Mononuclear cell (primary cell): ENCODE results near the gene LKAAEAR1. TPM values are rescaled to one million over a fixed set of nuclear protein-coding genes. Genes with fewer than 3 reads are reported as not detected.
A peak's percentile ranks its signal among the peaks of the same experiment; 100 is the strongest.
"Not testable (repeated sequence)": the region's sequence is repeated elsewhere in the genome, so short reads cannot be mapped to it uniquely, and the experiment has no call there.

Experiments used
- H3K27me3 ChIP-seq: 2 replicates; pipeline ENCODE4 v1.6.0; 2011; ENCODE audit warnings: low read length, control low read depth; ENCODE audit not compliant: insufficient read depth
- H3K4me1 ChIP-seq: 2 replicates; pipeline ENCODE4 v1.5.1; 2011; ENCODE audit warnings: mild to moderate bottlenecking, low read length, control low read depth; ENCODE audit not compliant: insufficient read depth
- H3K4me3 ChIP-seq: 2 replicates; pipeline ENCODE4 v1.5.1; 2011; ENCODE audit warnings: mild to moderate bottlenecking, low read length, moderate library complexity
- H3K9me3 ChIP-seq: 2 replicates; pipeline ENCODE4 v1.5.1; 2011; ENCODE audit warnings: low read depth, mild to moderate bottlenecking, control low read depth, low read length
- total RNA-seq: library from RNA; depleted of rRNA; stranded (reverse); fragments of >200 nt; gene quantifications from one replicate; pipeline ENCODE4 v1.2.3, GENCODE V29; 2012

LKAAEAR1 gene, protein sequence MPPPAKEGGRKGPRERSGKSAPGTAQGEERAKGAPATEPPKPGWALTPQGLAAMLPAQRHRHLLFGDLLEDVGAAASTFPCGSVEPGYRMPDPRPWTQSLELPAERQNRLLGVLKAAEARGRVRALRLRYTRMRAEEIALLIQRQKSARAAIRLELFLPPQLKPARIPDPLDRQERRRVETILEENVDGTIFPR
- total RNA-seq: 0.42 TPM

DNA sequence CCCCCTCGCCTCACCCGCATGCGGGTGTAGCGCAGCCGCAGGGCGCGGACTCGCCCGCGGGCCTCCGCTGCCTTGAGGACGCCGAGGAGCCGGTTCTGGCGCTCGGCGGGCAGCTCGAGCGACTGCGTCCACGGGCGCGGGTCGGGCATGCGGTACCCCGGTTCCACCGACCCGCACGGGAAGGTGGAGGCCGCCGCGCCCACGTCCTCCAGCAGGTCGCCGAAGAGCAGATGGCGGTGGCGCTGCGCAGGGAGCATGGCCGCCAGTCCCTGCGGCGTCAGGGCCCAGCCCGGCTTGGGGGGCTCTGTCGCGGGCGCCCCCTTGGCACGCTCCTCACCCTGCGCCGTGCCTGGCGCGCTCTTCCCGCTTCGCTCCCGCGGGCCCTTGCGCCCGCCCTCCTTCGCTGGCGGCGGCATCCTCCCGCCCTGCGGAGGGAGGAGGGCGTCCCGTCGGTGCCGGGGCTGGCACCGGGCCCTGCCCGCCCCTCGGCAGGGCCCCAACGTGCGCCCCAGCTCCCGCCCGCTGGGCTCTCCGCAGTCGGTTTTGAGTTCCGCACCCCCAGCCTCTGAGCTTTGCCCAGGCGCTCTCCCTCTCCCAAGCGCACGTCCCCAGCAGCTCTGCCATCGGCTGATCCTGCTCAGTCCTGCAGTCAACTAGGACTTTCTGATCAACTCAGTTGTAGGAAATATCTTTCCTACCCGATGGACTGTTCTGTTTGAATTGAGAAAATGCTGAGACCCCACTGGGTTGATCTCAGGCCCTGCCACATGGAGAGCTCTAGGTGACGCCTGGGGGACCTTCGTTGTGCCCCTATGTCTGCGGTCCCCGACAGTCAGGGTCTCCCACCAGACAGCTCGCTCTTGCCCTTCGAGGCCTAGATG lies at the start of gene LKAAEAR1:
Gene LKAAEAR1, minus strand, starts transcription at position 595 of the 881 bp plus-strand sequence. Its CDS starts 179 bp downstream, at position 416.
- peaks cover 18% of the 10 kb centered on the region for H3K27me3 ChIP-seq
- peaks cover 43% of the 10 kb centered on the region for H3K4me1 ChIP-seq
- H3K9me3 ChIP-seq: no peaks in the 10 kb centered on the region
- peak within 1 kb of the TSS; percentile 34 for H3K4me3 ChIP-seq

DNA sequence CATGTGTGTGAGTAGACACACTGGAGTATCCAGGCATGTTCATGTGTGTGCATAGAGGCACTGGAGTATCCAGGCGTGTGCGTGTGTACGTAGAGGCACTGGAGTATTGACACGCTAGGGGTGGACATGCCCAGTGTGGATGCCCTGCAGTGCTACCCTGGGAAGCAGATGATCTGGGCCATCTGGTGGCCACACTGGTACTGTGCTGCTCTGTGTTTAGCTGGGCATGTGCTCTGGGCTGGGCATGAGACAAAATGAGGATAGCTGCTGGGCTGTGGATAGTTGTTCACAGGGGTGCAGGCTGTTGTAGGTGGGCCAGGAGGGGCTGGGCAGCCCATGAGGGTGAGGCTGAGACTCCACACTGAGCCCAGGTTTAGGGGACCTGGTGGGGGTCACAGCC lies 47.2 kb upstream of the LKAAEAR1 start:
- peaks cover 3% of the 10 kb centered on the region for H3K27me3 ChIP-seq
- H3K4me3 ChIP-seq: no peak overlapping the region
- H3K4me1 ChIP-seq: no peaks in the 10 kb centered on the region
- H3K9me3 ChIP-seq: no peaks in the 10 kb centered on the region

DNA sequence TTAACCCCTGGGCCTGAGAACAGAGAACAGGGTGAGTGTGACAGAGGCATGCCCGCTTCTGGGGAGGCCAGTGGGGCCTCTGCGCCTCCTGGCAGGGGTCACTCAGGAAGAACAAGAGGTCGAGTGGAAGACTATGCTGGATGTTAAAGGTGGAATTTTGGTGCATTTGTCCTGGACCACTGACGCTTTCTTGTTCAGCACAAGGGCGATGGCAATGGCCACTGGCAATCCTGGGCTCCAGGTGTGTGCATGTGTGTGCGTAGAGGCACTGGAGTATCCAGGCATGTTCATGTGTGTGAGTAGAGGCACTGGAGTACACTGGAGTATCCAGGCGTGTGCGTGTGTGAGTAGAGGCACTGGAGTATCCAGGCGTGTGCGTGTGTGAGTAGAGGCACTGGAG lies 46.7 kb upstream of the LKAAEAR1 start:
- peaks cover 3% of the 10 kb centered on the region for H3K27me3 ChIP-seq
- H3K4me3 ChIP-seq: no peak overlapping the region
- H3K9me3 ChIP-seq: no peaks in the 10 kb centered on the region
- no peaks in the 10 kb centered on the region for H3K4me1 ChIP-seq

DNA sequence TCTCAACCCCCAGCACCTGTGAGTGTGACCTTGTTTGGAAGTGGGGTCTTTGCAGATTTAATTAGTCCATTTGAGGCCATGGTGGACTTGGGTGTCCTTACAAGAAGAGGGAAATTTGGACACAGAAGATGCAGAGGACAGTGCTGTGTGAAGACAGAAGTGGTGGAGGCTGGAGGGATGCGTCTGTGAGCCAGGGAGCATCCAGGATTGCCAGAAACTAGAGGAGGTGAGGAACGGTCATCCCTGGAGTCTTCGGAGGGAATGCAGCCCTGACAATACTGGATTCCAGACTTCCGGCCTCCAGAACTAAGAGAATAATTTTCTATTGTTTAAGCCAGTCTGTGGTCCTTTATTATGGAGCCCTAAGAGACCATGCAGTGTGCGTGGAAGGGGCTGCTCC lies 46.1 kb upstream of the LKAAEAR1 start:
- Histone ChIP-seq H3K4me1 (no peaks in the 10 kb centered on the region), H3K4me3 (no peak overlapping the region), H3K9me3 (no peaks in the 10 kb centered on the region), H3K27me3 (peaks cover 3% of the 10 kb centered on the region)

DNA sequence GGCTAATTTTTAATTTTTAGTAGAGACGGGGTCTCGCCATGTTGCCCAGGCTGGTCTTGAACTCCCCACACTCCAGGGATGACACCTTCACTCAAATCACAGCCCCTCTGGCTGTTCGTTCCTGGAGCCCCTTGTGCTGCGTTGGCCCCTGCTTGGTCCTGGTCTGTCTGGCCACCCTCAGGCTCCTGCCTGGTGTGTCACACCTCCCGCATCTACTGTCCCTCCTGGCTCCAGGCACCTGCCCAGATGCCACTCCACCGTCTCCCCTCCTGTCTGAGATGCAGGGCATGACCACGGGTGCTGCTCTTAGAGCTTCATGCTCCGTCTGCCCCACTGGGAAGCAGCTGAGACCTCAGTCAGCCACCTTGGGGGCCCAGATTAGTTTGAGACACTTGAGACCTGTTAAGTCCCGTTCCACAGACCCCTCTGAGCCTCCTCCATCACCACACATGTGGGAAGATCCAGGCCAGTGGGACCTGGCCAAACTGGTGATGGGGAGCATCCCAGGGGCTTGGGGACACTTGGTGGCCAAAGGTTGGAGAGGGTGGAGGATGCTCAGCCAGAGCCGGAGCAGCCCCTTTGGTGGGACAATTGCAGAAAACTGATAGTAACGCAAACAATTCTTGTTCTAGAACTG lies 45.1 kb upstream of the LKAAEAR1 start:
- Histone ChIP-seq H3K9me3 (no peaks in the 10 kb centered on the region), H3K4me1 (no peaks in the 10 kb centered on the region)

DNA sequence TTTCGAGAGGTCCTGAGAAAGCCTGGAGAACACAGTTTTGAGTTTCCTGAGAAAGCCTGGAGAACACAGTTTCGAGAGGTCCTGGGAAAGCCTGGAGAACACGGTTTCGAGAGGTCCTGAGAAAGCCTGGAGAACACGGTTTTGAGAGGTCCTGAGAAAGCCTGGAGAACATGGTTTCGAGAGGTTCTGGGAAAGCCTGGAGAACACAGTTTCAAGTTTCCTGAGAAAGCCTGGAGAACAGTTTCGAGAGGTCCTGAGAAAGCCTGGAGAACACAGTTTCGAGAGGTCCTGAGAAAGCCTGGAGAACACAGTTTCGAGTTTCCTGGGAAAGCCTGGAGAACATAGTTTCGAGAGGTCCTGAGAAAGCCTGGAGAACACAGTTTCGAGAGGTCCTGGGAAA lies 39.3 kb upstream of the LKAAEAR1 start:
- H3K9me3 ChIP-seq, H3K4me3 ChIP-seq, H3K4me1 ChIP-seq, H3K27me3 ChIP-seq: not testable (repeated sequence)

More for the DNA sequence above, 45.1 kb upstream of the LKAAEAR1 start:
- Histone ChIP-seq H3K27me3 (peaks cover 3% of the 10 kb centered on the region), H3K4me3 (no peak overlapping the region)

DNA sequence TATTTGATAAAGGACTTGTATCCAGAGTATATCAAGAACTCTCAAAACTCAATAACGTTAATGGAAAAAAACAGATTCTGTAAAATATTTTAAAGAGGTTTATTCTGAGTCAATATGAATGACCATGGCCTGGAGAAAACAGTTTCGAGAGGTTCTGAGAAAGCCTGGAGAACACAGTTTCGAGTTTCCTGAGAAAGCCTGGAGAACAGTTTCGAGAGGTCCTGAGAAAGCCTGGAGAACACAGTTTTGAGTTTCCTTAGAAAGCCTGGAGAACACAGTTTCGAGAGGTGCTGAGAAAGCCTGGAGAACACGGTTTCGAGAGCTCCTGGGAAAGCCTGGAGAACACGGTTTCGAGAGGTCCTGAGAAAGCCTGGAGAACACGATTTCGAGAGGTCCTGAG lies 38.7 kb upstream of the LKAAEAR1 start:
- not testable (repeated sequence) for H3K9me3 ChIP-seq, H3K27me3 ChIP-seq, H3K4me1 ChIP-seq, H3K4me3 ChIP-seq

DNA sequence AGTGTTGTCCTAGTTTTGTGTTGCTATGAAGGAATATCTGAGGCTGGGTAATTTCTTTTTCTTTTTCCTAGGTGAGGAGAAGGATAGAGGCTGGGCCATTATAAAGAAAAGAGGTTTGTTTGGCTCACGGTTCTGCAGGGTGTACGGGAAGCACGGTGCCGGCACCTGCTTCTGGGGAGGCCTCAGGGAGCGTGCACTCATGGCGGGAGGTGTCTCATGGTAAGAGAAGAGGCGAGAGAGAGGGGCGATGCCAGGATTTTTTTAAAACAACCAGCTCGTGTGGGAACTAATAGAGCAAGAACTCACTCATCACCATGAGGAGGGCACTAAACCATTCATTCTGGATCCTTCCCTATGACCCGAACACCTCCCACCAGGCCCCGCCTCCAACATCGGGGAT lies 37.4 kb upstream of the LKAAEAR1 start:
- Histone ChIP-seq H3K9me3 (no peaks in the 10 kb centered on the region), H3K4me1 (peaks cover 8% of the 10 kb centered on the region), H3K4me3 (no peak overlapping the region), H3K27me3 (no peaks in the 10 kb centered on the region)

DNA sequence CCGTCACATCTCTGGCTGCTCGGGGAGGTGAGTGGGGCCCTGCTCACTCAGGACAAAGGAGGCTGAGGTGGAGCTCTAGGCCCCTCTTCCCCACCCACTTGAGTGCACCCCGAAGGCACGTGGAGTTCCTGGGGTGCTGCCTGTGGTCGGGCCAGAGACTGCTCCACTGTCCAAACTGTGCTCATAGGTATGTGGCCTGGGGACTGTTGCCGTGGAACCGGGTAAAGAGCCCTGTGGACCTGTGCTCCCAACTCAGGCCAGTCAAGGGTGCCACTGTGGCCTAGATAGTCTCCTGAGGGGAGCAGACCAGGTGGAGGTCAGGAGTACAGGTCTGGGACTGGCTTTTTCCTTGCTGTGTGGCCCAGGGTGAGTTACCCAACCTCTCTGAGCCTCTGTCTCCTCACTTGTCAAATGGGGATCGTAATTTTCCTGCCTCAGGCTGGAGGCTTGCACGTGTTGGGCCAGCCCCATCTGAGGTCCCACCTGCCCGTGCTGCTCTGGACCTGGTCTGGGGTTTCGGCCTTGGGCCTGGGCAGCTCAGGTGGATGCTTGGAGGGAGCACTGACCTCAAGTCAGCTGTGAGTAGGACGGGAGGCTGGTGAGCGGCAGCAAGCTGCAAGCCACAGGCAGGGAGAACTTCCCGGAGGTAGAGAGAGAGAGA lies 35.6 kb upstream of the LKAAEAR1 start:
- Histone ChIP-seq H3K27me3 (no peaks in the 10 kb centered on the region), H3K4me1 (peaks cover 8% of the 10 kb centered on the region), H3K9me3 (no peaks in the 10 kb centered on the region), H3K4me3 (no peak overlapping the region)

DNA sequence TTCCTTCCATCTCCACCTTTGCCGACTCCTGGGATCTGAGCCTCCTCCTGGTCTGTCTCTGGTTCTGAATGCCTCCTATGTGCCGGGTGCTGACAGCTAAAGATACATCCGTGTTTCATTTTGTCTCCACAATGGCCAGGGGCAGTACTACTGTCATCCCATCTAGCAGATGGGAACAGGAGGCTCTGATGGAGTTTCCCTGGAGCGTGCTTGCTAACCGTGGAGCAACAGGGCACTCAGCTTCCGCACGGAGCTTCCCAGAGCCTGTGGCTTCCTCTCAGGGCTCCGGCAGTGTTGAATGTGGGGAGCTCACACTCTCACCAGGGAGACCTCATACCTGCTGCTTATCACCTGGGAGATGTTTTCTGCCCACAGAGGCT lies 35.1 kb upstream of the LKAAEAR1 start:
- peaks cover 8% of the 10 kb centered on the region for H3K4me1 ChIP-seq
- H3K27me3 ChIP-seq: no peaks in the 10 kb centered on the region
- no peaks in the 10 kb centered on the region for H3K9me3 ChIP-seq
- no peak overlapping the region for H3K4me3 ChIP-seq

DNA sequence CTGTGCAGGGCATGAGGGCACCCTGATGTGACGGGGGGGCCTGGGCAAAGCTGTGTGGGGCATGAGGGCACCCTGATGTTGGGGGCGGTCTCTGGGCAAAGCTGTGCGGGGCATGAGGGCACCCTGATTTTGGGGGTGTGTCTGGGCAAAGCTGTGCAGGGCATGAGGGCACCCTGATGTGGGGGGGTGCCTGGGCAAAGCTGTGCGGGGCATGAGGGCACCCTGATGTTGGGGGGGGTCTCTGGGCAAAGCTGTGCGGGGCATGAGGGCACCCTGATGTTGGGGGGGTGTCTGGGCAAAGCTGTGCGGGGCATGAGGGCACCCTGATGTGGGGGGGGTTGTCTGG lies 33.2 kb upstream of the LKAAEAR1 start:
- H3K4me3 ChIP-seq, H3K27me3 ChIP-seq, H3K4me1 ChIP-seq, H3K9me3 ChIP-seq: not testable (repeated sequence)

DNA sequence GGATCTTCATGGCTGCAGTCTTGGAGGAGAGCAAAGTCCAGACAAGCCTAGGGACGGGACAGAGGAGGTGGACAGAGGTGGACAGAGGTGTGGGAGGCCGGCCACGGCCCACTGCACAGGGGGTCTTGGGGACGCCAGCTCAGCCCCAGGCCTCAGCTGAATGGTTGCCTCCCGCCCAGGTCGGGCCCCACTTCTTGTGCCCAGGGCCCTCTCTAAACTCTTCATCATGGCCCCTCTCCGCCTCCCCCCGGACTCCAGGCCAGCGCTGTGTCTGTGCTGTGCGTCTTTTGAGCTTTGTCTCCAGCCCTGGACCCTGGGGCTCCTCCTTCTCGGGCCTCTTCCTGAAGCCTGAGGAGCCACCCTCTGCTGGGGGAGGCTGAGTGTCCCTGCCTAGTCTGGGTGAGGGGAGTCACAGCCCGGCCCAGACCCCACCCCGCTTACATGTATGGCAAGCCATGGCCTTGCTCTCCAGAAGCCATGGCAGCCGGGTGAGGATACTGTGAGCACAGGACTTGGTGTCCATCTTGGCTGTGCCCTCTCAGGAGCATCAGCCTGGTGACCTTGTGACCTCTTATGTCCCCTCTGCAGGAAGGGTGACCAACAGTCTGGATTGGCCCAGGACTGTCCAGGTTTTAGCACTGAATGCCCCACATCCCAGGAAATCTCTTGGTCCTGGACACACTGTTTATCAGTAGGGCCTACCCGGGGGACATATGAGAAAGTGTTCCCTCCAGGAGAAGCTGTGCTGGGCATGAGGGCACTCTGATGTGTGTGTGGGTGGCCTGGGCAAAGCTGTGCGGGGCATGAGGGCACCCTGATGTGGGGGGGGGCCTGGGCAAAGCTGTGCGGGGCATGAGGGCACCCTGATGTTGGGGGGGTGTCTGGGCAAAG lies 32.6 kb upstream of the LKAAEAR1 start:
- no peak overlapping the region for H3K4me3 ChIP-seq
- no peaks in the 10 kb centered on the region for H3K27me3 ChIP-seq
- peaks cover 8% of the 10 kb centered on the region for H3K4me1 ChIP-seq
- no peaks in the 10 kb centered on the region for H3K9me3 ChIP-seq

DNA sequence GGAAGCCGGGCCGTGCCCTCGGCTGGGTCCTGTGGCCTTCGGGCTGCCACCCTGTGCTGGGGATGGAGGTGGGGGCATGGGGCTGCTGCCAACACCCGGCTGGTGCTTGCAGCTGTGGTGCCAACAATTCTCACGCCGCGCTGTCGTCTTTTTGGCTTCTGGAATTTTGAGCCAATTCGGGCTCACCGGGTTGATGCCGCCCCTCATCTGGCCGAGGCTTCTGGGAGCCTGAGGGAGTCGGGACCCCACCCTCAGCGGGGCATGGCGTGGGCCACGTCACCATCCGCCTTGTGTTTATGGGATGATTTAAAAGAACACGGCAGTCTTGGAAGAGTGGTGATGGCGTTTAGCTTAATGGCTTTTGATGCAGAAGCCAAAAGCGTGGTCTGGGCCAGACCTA lies 31.8 kb upstream of the LKAAEAR1 start:
- no peak overlapping the region for H3K4me3 ChIP-seq
- H3K4me1 ChIP-seq: peaks cover 8% of the 10 kb centered on the region
- no peaks in the 10 kb centered on the region for H3K27me3 ChIP-seq
- H3K9me3 ChIP-seq: no peaks in the 10 kb centered on the region

DNA sequence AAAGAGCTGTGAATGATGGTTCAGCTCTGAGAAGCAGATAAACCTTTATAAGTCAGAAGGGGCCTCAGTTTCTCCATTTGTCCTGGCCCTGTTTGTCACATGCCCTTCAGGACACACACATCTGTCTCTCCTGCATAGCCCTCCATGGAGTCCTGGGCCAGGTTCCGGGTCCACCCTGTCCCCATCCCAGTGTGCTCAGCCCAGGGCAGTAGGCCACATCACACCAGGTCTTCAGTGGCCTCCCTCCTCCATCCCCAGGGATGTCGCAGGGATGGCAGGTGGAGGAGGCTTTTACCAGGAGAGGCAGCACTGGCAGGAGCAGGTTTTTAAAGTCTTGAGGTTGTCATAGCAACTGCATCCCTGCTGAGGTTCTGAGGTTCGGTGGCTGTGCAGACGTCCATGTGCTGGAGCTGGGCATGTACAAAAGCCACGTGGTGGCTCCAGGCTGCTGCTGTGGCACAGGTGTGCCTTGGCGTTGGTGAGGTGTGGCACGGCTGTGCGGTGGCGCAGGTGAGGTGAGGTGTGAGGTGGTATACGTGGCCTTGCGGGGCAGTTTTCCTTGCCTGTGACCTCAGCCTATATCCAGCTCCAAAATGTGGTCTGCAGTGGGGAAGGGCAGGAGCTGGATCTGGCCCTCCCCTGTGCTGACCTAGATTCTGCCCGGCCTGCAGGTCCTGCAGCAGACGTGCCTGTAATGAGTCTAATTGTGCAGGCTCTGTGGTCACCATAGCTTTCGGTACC lies 31.1 kb upstream of the LKAAEAR1 start:
- no peak overlapping the region for H3K4me3 ChIP-seq
- H3K9me3 ChIP-seq: no peaks in the 10 kb centered on the region
- no peaks in the 10 kb centered on the region for H3K27me3 ChIP-seq
- H3K4me1 ChIP-seq: peaks cover 6% of the 10 kb centered on the region
